Stomach (tissue), 4 donors: ENCODE data around the gene EFCAB10.

Source experiments
- CTCF ChIP-seq, 7 experiments: fragments of 450-650 bp in 4 of 7; fragments of 200-600 bp in 3 of 7; sonication (generic) in 3 of 7; IDR thresholded peaks; one replicate each; pipeline ENCODE4 v1.5.1; 2016 to 2019; ENCODE audit warnings: antibody characterized with exemption in 7 of 7, control low read depth in 2 of 7, mild to moderate bottlenecking in 1 of 7
- POLR2A ChIP-seq, 4 donors: fragments of 450-650 bp; IDR thresholded peaks; one replicate each; pipeline ENCODE4 v1.6.1; 2016; ENCODE audit warnings: antibody characterized with exemption in 4 of 4, control low read depth in 2 of 4, mild to moderate bottlenecking in 1 of 4, moderate library complexity in 1 of 4

GRCh38 chr7:105622106-105622731 lies 40.9 kb upstream of the EFCAB10 start:
- no peak for TF ChIP-seq CTCF (IDR thresholded peaks at IDR 0.05)
- TF ChIP-seq POLR2A (IDR thresholded peaks at IDR 0.05) = no peak
